Activated naive CD4-positive, alpha-beta T cell treated with anti-CD3 and anti-CD28 coated beads, Interleukin-2, amount 50 U/mL, for 72 hours (primary cell): ENCODE results near the gene TBCC. TPM values are rescaled to one million over a fixed set of nuclear protein-coding genes. Genes with fewer than 3 reads are reported as not detected.
A peak's percentile ranks its signal among the peaks of the same experiment; 100 is the strongest.
"Not testable (repeated sequence)": the region's sequence is repeated elsewhere in the genome, so short reads cannot be mapped to it uniquely, and the experiment has no call there.

ENCODE experiments used
- ATAC-seq, 2 donors: fragments of 150-1000 bp; cut with Tn5 transposase; 2 replicates each; pipeline ENCODE4 v1.10.0; 2021; ENCODE audit warnings: mild to moderate bottlenecking in 2 of 2, moderate library complexity in 2 of 2
- DNase-seq, 2 donors: peaks; one replicate each; pipeline ENCODE4 v3.0.0; 2021 to 2022; ENCODE audit warnings: low spot score in 2 of 2
- H3K27ac Mint-ChIP-seq, 2 donors: one replicate each; pipeline ENCODE4 v1.8.0; 2022; ENCODE audit warnings: mild to moderate bottlenecking in 2 of 2, mixed read lengths in 2 of 2
- H3K36me3 Mint-ChIP-seq, 2 donors: one replicate each; pipeline ENCODE4 v1.8.0; 2022; ENCODE audit warnings: mixed read lengths in 2 of 2
- H3K9me3 Mint-ChIP-seq, 2 donors: one replicate each; pipeline ENCODE4 v1.8.0; 2022; ENCODE audit warnings: mixed read lengths in 2 of 2
- total RNA-seq, 2 donors: library from RNA; stranded (reverse); gene quantifications; one replicate each; pipeline ENCODE4 v1.2.3, GENCODE V29; 2022

Gene TBCC
- total RNA-seq, 2 donors from 2014 or later = 14.2 to 19.5 TPM

DNA sequence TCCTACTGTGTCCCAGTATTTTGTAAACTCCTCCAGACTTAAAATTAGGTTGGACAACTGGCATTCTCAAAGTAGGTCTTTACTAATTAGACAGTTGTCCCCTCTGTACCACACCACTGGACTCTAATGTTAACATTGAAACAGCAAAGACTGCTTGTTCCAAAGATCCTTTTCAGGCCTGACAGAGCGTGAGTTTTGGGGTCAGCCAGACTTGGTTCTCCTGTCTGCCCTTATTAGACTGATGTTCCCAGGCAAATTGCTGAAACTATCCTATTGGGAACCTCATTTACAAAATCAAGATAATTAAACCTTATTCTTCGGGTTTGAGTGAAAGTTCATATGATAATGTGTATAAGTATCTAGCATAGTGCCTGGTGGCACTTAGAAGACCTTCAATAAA, 32.2 kb upstream of the TBCC start:
- no peaks in the 10 kb centered on the region for H3K36me3 Mint-ChIP-seq
- ATAC-seq (no peak), DNase-seq (no peak)
- no peak overlapping the region for H3K27ac Mint-ChIP-seq
- no peaks in the 10 kb centered on the region for H3K9me3 Mint-ChIP-seq

DNA sequence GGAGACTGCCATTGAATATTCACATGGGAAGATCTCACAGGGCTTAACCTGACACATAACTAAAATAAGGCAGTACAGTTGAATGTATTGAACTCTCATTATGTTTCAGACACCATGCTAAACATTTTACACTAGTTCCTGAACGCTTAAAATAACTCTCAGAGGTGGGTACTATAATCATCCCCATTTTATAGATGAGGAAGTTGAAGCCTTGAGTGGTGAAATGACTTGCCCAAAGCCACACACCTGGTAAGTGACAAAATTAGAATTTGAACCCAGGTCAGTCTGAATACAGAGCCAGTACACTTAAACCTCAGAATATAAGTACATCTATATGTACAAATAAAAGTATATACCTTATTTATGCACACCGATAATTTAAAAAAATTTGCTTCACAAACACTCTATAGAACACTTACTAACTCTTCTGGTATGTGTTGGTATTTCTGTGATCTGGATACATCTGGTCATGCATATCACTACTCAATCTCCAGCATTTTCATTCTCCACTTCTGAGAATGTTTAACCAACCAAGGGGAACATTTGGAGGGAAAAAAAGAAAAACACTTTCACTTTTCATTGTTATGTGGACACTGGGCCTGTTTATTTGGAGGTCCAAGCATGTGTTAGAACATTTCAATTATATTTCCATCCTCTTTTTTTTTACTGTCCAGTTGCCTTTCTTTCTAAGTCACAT, 31.4 kb upstream of the TBCC start:
- DNase-seq (no peak), ATAC-seq (peak; percentile 9 to 12)
- peaks cover 0 to 5% of the 10 kb centered on the region in 2 donors for H3K36me3 Mint-ChIP-seq
- H3K27ac Mint-ChIP-seq = peak overlapping the region in 1 of 2 donors; percentile 59
- H3K9me3 Mint-ChIP-seq = no peaks in the 10 kb centered on the region

DNA sequence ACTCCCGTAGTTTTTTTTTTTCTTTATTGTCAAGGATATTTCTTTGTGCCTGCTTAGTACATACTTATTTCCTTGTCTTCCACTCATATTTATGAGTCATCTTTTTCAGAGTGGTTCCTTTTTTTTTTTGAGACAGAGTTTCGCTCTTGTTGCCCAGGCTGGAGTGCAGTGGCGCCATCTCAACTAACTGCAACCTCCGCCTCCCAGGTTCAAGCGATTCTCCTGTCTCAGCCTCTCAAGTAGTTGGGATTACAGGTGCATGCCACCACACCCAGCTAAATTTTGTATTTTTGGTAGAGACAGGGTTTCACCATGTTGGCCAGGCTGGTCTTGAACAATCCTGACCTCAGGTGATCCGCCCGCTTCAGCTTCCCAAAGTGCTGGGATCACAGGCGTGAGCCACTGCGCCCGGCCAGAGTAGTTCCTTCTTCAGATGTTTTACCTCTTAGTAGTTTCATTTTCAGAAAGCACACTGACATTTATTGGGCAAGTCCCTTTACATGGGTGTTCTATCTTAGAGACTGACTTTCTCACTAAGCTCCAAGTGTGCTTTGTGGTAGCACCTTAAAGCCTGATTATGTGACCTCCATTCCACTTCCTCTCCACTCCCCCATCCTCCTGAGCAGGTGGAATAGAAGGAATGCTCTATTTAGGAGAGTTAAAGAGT, 29.1 kb upstream of the TBCC start:
- ATAC-seq (peak; percentile 55 to 72), DNase-seq (peak; percentile 27 to 68)
- H3K36me3 Mint-ChIP-seq, H3K9me3 Mint-ChIP-seq: not testable (repeated sequence)
- H3K27ac Mint-ChIP-seq = peak overlapping the region; percentile 90 to 93

DNA sequence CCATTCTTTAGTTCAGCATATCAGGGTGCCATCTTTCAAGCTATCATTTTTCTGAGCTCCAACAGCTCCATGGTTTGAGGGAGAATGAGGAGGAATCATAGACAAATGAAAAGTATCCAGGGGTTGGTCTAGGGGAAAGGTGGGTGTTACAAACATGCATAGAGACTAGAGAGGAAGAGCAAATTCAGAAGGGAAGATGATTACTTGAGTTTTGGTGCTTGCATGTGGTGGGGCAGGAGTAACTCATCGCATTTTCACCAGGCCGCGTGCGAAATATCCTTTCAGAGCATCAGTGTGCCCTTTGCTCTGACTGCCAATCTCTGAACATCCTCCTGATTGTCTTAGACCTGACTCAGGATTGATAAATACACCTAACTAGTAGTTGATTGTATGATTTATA, 28.3 kb upstream of the TBCC start:
- Mint-ChIP-seq H3K27ac (peak overlapping the region; percentile 90 to 93), H3K36me3 (peaks cover 5 to 10% of the 10 kb centered on the region in 2 donors), H3K9me3 (no peaks in the 10 kb centered on the region)
- DNase-seq = peak; percentile 38 to 56
- ATAC-seq = peak; percentile 41 to 52

DNA sequence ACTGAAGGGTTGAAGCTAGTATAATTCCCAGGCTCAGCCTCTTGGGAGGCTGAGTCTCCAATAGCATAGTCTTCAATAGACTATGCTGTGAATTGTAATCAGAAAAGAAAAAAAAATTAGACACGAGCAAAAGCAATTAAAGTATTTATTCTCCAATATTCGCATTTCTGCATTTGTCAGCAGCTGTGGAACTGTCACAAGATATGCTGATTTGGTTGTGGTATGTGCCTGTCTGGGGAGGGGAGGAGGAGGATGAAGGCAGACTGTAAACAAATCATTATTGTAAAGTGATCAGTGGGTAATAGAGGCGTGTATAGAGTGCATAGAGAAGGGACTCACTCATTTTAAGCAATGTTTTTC, 25.8 kb upstream of the TBCC start:
- H3K36me3 Mint-ChIP-seq = peaks cover 5 to 10% of the 10 kb centered on the region in 2 donors
- no peaks in the 10 kb centered on the region for H3K9me3 Mint-ChIP-seq
- ATAC-seq (no peak), DNase-seq (no peak)
- H3K27ac Mint-ChIP-seq = peak overlapping the region; percentile 34 to 96

DNA sequence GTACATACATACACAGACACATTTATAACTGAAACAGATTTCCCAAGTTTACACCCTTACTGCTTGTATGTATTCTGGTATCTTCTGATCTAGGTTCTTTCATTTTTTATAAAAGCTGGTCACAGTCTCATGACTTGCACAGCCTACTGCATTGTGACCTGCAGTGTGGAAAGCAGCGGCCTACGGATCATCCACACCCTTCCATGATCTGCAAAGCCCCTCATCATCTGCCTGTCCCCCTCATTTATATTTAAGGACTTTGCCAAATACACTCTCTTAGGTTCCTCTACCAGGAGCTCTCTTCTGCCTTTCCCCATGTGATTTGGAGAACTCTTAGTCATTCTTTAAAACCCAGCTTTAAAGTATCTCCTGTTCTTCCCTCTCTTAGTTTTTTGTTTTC, 23.9 kb upstream of the TBCC start:
- Mint-ChIP-seq H3K9me3 (no peaks in the 10 kb centered on the region), H3K27ac (no peak overlapping the region), H3K36me3 (peaks cover 5 to 10% of the 10 kb centered on the region in 2 donors)
- ATAC-seq (no peak), DNase-seq (no peak)

DNA sequence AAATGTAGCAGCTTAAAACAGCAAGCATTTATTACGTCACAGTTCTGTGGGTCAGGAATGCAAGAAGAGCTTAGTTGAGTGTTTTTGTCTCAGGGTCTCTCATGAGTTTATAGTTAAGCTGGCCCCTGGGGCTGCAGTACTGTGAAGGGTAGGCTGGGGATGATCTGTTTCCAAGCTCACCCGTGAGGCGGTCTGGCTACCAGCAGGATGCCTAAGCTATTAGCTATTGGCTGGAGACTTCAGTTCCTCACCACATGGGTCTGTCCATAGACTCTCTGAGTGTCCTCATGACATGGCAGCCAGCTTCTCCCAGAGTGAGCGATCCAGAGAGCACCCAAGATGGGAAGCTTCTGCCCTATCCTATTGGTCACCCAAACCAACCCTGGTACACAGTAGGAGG, 23.1 kb upstream of the TBCC start:
- no peaks in the 10 kb centered on the region for H3K9me3 Mint-ChIP-seq
- peaks cover 5 to 10% of the 10 kb centered on the region in 2 donors for H3K36me3 Mint-ChIP-seq
- H3K27ac Mint-ChIP-seq = no peak overlapping the region
- ATAC-seq (no peak), DNase-seq (no peak)

DNA sequence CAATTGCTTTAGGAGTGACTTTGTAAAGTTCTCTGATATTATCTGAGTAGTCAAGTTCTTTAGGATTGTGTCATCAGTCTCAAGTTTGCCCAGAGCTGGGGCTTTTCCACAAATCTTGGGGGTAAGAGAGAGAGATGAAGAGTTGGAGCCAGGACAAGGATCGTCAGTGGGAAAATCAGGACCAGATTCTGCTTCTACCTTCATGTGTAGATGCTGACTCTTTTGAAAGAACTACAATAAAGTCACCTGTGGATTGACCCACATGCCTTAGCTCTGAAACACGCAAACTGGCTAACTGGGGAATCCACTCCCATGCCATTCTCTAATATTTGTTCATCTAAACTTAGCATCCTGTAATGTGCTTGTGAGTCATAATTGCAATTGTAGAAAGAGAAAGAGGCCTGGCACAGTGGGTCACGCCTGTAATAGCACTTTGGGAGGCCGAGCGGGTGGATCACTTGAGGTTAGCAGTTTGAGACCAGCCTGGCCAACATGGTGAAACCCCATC, 20.3 kb upstream of the TBCC start:
- no peaks in the 10 kb centered on the region for H3K9me3 Mint-ChIP-seq
- no peak overlapping the region for H3K27ac Mint-ChIP-seq
- DNase-seq = no peak
- peaks cover 5% of the 10 kb centered on the region in 2 donors for H3K36me3 Mint-ChIP-seq
- ATAC-seq = no peak

DNA sequence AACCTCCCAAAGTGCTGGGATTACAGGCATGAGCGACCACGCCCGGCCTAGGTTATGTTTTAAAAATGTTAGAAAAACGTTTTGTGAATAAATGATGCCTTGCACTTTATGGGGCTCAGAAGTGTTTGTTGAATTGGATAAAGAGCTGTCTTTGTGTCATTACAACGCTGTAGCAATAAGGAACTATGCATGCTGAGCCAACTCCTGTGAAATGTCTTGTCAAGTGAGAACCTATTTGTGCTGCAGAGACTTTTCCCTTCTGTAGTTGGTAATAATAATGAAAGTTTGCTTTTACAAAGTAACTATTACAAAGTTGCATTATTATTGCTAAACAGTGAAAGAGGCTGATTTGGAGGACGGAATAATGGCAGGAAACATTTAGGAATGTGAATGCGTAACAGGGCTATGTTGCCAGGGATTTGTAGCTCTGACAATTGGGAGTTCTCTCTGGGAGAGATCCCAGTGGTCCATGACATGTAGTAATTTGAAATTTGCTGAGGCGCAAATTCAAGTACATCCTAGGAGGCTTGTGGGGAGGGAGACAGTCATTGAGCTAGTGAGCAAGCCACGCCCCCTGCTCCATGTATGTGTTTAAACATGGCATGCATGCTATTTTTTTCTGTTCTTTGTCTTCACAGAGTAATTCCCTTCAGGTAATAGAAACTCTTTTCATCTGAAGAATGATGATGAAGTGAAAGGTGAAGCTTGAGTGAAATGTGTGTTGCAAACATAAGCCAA, 19.2 kb upstream of the TBCC start:
- Mint-ChIP-seq H3K9me3 (no peaks in the 10 kb centered on the region), H3K27ac (no peak overlapping the region), H3K36me3 (no peaks in the 10 kb centered on the region)
- no peak for ATAC-seq
- no peak for DNase-seq

DNA sequence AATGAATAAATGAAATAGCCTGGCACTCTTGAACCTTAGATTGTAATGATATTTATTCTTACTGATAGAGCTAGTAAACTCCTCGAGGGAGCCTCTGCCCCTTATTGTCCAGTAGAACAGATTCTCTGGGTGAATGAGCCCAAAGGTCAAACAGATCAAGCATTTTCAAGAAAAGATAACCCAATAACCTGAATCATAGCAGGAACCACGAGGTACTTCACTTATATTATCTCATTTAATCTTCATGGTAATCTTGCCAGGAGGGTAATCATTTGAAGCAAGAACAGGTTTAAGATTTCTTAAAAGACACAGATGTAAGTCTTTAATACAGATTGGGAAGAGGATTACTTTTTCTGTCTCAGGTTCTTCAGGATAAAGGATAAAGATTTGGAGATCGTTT, 17.0 kb upstream of the TBCC start:
- Mint-ChIP-seq H3K36me3 (no peaks in the 10 kb centered on the region), H3K9me3 (no peaks in the 10 kb centered on the region), H3K27ac (no peak overlapping the region)
- DNase-seq (no peak), ATAC-seq (no peak)

DNA sequence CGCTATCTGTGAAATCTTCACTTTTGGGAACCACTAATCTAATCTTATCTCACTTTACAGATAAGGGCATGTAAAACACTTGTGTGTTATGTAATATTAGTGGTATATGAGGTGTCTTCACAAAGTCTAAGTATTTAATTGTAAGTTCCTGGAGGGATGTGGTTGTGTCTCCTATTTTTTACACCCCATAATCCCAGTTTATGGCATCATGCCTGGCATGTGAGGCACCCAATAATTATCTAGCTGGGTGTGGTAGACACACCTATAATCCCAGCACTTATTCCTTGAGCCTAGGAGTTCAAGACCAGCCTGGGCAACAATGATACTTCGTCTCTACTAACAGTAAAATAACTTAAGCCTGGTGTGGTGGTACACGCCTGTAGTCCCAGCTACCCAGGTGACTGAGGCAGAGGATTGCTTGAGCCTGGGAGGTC, 16.5 kb upstream of the TBCC start:
- H3K9me3 Mint-ChIP-seq = no peaks in the 10 kb centered on the region
- no peak for ATAC-seq
- no peak overlapping the region for H3K27ac Mint-ChIP-seq

DNA sequence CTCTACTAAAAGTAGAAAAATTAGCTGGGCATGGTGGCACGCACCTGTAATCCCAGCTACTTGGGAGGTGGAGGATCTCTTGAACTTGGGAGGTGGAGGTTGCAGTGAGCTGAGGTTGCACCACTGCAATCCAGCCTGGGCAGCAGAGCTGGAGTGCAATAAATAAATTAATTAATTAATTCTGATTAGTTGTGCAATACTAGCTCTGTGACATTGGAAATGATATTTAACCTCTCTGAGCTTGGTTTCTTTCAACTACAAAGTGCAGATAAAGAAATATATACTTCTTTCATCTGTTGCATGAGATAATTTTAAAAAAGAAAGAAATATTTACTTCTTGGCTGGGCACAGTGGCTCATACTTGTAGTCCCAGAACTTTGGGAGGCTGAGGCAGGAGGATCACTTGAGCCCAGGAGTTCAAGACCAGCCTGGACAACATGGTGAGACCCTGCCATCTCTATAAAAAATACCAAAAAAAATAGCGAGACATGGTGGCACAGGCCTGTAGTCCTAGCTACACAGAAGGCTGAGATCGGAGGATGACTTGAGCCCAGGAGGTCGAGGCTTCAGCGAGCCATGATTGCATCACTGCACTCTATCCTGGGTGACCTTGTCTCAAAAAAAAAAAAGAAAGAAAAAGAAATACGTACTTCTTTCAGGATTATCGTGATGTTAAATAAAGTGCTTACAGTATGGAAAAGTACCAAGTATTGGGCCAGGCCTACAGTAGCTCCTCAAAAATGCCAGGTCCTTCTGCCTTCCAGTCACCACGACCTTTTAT, 15.6 kb upstream of the TBCC start:
- DNase-seq = no peak
- H3K9me3 Mint-ChIP-seq = no peaks in the 10 kb centered on the region
- H3K27ac Mint-ChIP-seq = no peak overlapping the region
- H3K36me3 Mint-ChIP-seq = no peaks in the 10 kb centered on the region
- ATAC-seq = no peak

More for the DNA sequence above, 16.5 kb upstream of the TBCC start:
- no peak for DNase-seq
- no peaks in the 10 kb centered on the region for H3K36me3 Mint-ChIP-seq

DNA sequence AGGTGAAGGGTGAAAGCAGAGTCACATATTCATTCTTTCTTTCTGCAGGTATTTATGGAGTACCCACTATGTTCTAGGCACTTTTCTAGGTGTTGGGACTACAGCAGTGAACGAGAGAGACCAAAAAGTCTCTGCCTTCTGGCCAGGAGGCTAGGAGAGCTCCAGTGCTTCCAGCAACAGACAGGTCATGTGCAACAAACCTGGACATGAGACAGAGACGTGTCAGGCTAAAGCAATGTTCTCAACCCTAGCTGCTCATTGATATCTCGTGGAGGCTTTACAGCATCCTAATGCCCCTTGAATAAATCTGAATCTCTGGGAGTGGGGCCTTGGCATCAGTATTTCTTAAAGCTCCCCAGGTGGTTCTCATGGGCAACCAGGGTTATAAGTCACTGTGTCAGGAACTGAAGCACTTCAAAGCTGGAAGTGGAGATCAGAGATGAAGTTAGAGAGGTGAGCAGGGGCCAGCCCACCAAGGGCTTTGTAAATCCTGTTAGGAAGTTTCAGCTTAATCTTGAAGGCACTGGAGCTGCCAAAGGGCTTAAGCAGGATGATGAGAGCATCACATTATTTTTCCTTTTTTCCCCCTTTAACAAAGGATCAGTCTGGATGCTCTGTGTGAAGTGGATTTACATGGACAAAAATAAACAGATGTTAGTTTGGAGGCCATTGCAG, 13.0 kb upstream of the TBCC start:
- Mint-ChIP-seq H3K36me3 (no peaks in the 10 kb centered on the region), H3K27ac (peak overlapping the region in 1 of 2 donors; percentile 7), H3K9me3 (no peaks in the 10 kb centered on the region)
- ATAC-seq = no peak
- DNase-seq = no peak

DNA sequence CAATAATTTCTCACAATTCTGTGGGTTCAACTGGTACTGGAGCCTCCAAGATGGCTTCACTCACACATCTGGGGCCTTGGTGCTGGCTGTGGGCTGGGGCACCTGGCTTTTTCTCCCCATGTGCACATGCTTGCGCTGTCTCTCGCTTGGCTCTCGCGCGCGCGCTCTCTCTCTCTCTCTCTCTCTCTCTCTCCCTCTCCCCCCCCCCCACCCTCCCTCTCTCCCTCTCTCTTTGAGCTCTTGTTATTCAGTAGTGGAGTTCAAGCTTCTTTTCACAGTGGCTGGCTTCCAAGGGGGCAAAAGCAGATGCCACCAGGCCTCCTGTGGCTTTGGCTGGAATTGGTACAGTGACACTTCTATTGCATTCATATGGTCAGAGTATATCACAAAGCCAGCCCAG, 10.8 kb upstream of the TBCC start:
- H3K36me3 Mint-ChIP-seq = peaks cover 0 to 6% of the 10 kb centered on the region in 2 donors
- no peaks in the 10 kb centered on the region for H3K9me3 Mint-ChIP-seq
- ATAC-seq (no peak), DNase-seq (no peak)
- H3K27ac Mint-ChIP-seq = no peak overlapping the region

DNA sequence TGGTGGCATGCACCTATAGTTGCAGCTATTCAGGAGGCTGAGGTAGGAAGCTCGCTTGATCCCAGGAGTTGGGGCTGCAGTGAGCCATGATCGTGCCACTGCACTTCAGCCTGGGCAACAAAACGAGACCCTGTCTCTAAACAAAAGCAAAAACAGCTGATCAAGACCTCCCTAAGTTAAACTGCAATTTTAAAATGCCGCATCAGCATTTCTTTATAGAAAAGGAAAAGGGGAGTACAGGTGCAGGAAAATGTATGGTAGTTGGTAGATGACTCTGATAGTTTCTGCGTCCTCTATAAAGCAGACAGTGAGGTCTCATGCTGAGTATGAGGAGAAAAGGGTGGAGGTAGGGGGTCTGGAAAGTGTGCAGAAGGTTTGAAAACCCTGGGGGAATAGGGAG, 8.9 kb upstream of the TBCC start:
- Mint-ChIP-seq H3K9me3 (no peaks in the 10 kb centered on the region), H3K27ac (no peak overlapping the region), H3K36me3 (peaks cover 0 to 6% of the 10 kb centered on the region in 2 donors)
- DNase-seq = no peak
- no peak for ATAC-seq

DNA sequence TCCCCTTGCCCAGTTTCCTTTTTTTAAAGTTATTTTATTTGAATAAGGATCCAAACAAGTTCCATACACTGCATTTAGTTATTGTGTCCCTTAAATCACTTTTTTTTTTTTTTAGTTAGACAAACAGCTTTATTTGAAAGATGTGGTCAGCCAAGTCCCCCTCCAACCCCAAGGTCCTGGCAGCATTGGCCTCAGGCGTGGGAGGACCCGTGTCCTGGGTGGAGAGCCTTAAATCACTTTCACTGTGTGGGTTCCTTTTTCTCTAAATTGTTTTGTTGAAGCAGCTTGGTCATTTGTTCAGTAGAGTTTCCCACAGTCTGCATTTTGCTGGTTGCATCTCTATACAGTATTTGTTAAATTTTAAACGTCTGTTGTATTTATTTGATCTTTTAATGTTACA, 5.2 kb upstream of the TBCC start:
- DNase-seq (no peak), ATAC-seq (no peak)
- H3K9me3 Mint-ChIP-seq = no peaks in the 10 kb centered on the region
- peaks cover 6 to 18% of the 10 kb centered on the region in 2 donors for H3K36me3 Mint-ChIP-seq
- H3K27ac Mint-ChIP-seq = no peak overlapping the region
